ENCODE results near the gene ARPP21.

Gene ARPP21

DNA sequence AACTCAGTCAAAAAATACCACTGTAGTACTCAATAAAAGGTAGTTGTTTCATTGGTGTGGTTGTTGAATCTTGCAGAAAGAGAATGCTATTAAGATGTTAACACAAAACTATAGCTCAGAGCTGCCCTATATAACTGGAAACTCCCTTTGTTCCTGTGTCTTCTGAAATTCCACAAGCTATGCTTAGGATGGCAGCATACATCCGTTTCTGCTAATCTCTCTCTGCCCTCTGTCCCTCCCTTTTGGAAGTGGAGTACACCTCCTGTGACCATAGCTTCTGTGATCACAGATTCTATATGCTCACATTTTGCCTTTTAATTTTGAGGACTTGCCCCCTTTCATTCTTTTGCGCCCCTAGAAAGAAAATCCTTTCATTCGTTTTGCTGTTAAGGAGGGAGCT, 33.7 kb downstream of the ARPP21 start:
- Histone ChIP-seq H3K27me3 (no peaks in the 10 kb centered on the region), H3K9ac (no peak overlapping the region), H3K4me1 (peaks cover 0 to 58% (median 39%) of the 10 kb centered on the region in 10 experiments; a peak in 16 of 20 replicates), H3K4me3 (no peak overlapping the region), H3K4me2 (no peak overlapping the region), H3K9me3 (replicated peaks in 1 of 11) (peaks cover 0 to 5% (median 0%) of the 10 kb centered on the region in 11 experiments; a peak in 1 of 22 replicates), H3K36me3 (peaks cover 0 to 30% (median 0%) of the 10 kb centered on the region in 11 experiments; a peak in 4 of 22 replicates), H3K27ac (no peak overlapping the region), H4K20me1 (peaks cover 0 to 6% (median 0%) of the 10 kb centered on the region in 11 experiments; a peak in 1 of 22 replicates)
- TF ChIP-seq Cebpa-rat (IDR thresholded peaks at IDR 0.05): no peak

DNA sequence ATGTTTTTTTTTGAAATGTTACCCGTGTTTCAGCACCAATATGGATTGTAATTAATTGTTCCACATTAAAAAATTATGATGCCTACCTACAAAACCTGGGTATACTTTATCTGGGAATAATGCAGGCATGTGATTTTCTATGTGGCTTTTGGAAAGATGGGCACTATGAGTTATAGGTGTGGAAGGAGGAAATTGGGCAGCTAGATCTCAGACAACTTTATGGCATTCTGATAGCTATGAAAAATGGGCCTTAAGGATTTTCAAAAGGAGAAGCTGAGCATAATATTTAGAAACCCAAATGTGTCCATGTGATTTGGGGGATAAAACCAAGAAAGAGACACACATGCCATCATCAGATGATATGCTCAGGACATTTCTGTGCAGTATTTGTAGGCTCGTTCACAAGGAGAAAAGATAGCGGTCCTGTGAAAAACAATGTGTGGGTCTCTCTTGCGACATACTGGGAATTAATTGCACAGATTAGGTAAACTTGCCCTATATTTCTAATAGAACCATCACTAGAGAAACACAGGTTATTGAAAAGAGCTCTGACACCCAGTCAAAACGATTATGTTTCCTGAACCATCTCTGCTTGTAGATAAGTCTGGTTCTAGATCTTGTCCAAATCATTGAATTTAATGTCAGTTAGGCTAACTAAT, 35.3 kb downstream of the ARPP21 start:
- H3K9me3 ChIP-seq (replicated peaks in 1 of 11): no peaks in the 10 kb centered on the region
- TF ChIP-seq Cebpa-rat (IDR thresholded peaks at IDR 0.05): peak in 2 of 11 experiments; percentile 42 to 70; a peak in 4 of 22 replicates
- H3K4me2 ChIP-seq: peak overlapping the region in 2 of 11 experiments; percentile 24 to 26; a peak in 4 of 22 replicates
- peaks cover 0 to 30% (median 0%) of the 10 kb centered on the region in 11 experiments; a peak in 3 of 22 replicates for H3K36me3 ChIP-seq
- no peak overlapping the region for H3K4me3 ChIP-seq
- peaks cover 0 to 52% (median 32%) of the 10 kb centered on the region in 10 experiments; a peak in 16 of 20 replicates for H3K4me1 ChIP-seq
- no peak overlapping the region for H3K27ac ChIP-seq
- H3K27me3 ChIP-seq: no peaks in the 10 kb centered on the region
- H3K9ac ChIP-seq: no peak overlapping the region
- peaks cover 0 to 10% (median 0%) of the 10 kb centered on the region in 11 experiments; a peak in 1 of 22 replicates for H4K20me1 ChIP-seq

DNA sequence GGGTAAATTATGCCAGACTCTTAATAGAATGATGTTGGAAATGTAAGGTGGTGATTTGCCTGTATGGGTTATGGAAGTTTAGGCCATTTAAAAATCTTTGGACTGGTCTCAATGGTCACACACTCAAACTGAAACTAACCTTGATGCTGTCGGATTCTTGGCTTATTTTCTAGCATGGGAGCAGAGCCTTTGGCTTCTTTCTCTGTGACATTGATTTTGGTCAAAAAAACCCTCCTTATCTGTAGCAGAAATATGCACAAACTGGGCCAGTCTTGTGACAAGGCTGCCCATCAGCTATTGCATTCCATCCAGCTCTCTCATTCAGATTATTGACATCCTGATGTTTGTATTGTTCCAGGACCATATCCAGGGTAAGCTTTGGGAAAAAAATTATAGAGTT, 35.9 kb downstream of the ARPP21 start:
- peaks cover 0 to 30% (median 0%) of the 10 kb centered on the region in 11 experiments; a peak in 3 of 22 replicates for H3K36me3 ChIP-seq
- TF ChIP-seq Cebpa-rat (IDR thresholded peaks at IDR 0.05): no peak
- H3K9me3 ChIP-seq (replicated peaks in 1 of 11): no peaks in the 10 kb centered on the region
- H3K9ac ChIP-seq: no peak overlapping the region
- no peaks in the 10 kb centered on the region for H3K27me3 ChIP-seq
- peaks cover 6 to 51% (median 34%) of the 10 kb centered on the region in 10 experiments for H3K4me1 ChIP-seq
- H3K27ac ChIP-seq: no peak overlapping the region
- peaks cover 0 to 10% (median 0%) of the 10 kb centered on the region in 11 experiments; a peak in 1 of 22 replicates for H4K20me1 ChIP-seq
- H3K4me2 ChIP-seq: peak overlapping the region in 2 of 11 experiments; percentile 24 to 26; a peak in 5 of 22 replicates
- H3K4me3 ChIP-seq: no peak overlapping the region

DNA sequence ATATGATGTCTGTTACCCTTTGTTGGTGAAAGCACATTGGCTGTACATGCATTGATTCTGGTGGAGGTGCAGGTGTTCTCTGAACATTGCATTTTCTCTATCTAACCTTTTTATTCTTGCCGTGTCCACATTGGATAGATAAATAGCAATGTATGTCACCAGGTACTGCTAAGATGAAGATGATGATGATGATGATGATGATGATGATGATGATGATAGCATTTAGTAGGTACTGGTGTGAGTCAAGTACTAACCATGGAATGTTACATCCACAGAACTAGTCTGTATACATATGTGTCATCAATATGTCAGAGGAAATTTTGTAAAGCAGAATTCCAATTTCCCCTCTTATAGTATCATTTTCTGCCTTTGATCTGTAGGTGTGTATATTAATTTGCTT, 36.3 kb downstream of the ARPP21 start:
- Histone ChIP-seq H3K36me3 (peaks cover 0 to 29% (median 0%) of the 10 kb centered on the region in 11 experiments; a peak in 3 of 22 replicates), H3K9me3 (replicated peaks in 1 of 11) (no peaks in the 10 kb centered on the region), H3K4me3 (no peak overlapping the region), H3K4me1 (peaks cover 10 to 51% (median 35%) of the 10 kb centered on the region in 10 experiments), H3K27me3 (no peaks in the 10 kb centered on the region), H4K20me1 (peaks cover 0 to 10% (median 0%) of the 10 kb centered on the region in 11 experiments; a peak in 1 of 22 replicates), H3K27ac (no peak overlapping the region), H3K9ac (no peak overlapping the region), H3K4me2 (peak overlapping the region in 1 of 11 experiments; percentile 26; a peak in 3 of 22 replicates)
- no peak for TF ChIP-seq Cebpa-rat (IDR thresholded peaks at IDR 0.05)

GRCh38 chr3:35677797-35678196, 38.5 kb downstream of the ARPP21 start:
- H3K4me2 ChIP-seq: no peak overlapping the region
- no peak overlapping the region for H3K9ac ChIP-seq

DNA sequence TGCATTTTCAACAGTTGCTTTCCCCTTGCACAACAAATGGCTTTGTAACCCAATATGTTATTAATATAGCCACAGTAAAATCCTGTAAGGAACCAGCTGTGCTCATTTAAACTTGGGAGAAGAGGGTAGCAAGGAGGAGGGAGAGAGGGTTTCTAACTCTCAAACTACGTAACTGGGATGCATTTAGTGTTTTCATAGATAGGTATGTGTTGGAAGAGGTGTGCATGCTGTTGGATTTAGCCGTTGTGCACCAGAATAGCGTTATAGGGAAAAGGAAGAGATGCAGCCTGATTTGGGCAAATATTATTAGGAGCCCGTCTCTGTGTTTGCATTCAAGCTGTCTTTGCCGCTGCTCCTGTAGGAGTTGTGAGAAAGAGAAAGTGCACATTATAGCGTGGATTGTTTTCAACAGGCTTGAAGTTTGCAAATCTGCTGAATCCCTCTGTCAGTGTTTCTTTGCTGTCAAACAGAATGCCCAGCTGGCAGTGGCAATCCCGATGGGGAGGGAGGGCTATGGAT, 39.4 kb downstream of the ARPP21 start:
- H3K36me3 ChIP-seq: peaks cover 0 to 46% (median 0%) of the 10 kb centered on the region in 11 experiments; a peak in 8 of 22 replicates
- peaks cover 28 to 58% (median 38%) of the 10 kb centered on the region in 10 experiments for H3K4me1 ChIP-seq
- TF ChIP-seq Cebpa-rat (IDR thresholded peaks at IDR 0.05): no peak
- no peak overlapping the region for H3K9ac ChIP-seq
- H3K27ac ChIP-seq: no peak overlapping the region; a peak in 1 of 22 replicates
- no peaks in the 10 kb centered on the region for H3K27me3 ChIP-seq
- peaks cover 0 to 10% (median 0%) of the 10 kb centered on the region in 11 experiments; a peak in 1 of 22 replicates for H4K20me1 ChIP-seq
- H3K4me3 ChIP-seq: no peak overlapping the region
- H3K9me3 ChIP-seq (replicated peaks in 1 of 11): no peaks in the 10 kb centered on the region
- peak overlapping the region in 1 of 11 experiments; percentile 6; a peak in 2 of 22 replicates for H3K4me2 ChIP-seq

More at GRCh38 chr3:35677797-35678196, 38.5 kb downstream of the ARPP21 start:
- Histone ChIP-seq H3K9me3 (replicated peaks in 1 of 11) (no peaks in the 10 kb centered on the region), H3K4me1 (peaks cover 25 to 49% (median 31%) of the 10 kb centered on the region in 10 experiments), H3K4me3 (no peak overlapping the region), H3K36me3 (peaks cover 0 to 40% (median 0%) of the 10 kb centered on the region in 11 experiments; a peak in 8 of 22 replicates), H3K27me3 (no peaks in the 10 kb centered on the region), H4K20me1 (peaks cover 0 to 10% (median 0%) of the 10 kb centered on the region in 11 experiments; a peak in 1 of 22 replicates), H3K27ac (no peak overlapping the region)
- TF ChIP-seq Cebpa-rat (IDR thresholded peaks at IDR 0.05): no peak

DNA sequence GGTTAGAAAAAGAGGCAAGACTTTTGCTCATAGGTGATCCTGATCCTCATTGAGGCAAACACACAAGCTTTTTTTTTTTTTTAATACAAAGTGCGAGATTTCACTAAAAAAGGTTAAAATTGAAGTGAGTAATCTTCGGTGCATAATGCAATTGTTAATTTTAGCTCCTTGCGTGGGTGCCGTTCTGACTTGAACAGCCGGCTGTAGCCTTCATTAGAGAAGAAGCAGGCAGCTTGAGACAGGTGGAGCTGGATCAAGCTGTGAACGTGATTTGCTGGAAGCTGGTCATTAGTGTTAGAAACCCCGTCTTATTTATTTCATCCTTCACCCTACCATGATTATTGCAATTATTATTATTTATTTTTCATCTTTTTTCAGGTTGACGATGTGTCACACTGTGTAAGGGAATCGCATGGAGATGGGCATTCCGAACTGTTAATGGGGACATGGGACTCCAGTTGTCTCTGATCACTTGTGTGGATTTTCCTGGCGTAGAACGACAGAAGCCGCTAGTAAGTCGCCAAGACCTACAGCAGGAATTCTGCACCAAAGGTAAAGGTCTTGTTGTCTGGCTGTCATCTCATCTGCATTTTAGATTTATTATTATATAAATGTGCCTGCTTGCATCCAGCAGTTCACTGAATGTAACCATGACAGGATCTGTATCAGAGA, 40.2 kb downstream of the ARPP21 start:
- H3K27me3 ChIP-seq: no peaks in the 10 kb centered on the region
- no peak overlapping the region for H3K4me3 ChIP-seq
- no peaks in the 10 kb centered on the region for H3K9me3 ChIP-seq (replicated peaks in 1 of 11)
- H3K27ac ChIP-seq: no peak overlapping the region
- H3K4me2 ChIP-seq: peak overlapping the region in 8 of 11 experiments; percentile 9 to 80 (median 51); a peak in 13 of 22 replicates
- H4K20me1 ChIP-seq: peaks cover 0 to 10% (median 0%) of the 10 kb centered on the region in 11 experiments; a peak in 1 of 22 replicates
- no peak overlapping the region for H3K9ac ChIP-seq
- TF ChIP-seq Cebpa-rat (IDR thresholded peaks at IDR 0.05): no peak
- H3K4me1 ChIP-seq: peaks cover 26 to 62% (median 40%) of the 10 kb centered on the region in 10 experiments
- peaks cover 0 to 53% (median 0%) of the 10 kb centered on the region in 11 experiments; a peak in 9 of 22 replicates for H3K36me3 ChIP-seq

GRCh38 chr3:35680866-35681650, 41.7 kb downstream of the ARPP21 start:
- Histone ChIP-seq H3K9ac (no peak overlapping the region), H3K27me3 (no peaks in the 10 kb centered on the region), H3K4me1 (peaks cover 17 to 56% (median 34%) of the 10 kb centered on the region in 10 experiments), H3K9me3 (replicated peaks in 1 of 11) (no peaks in the 10 kb centered on the region), H3K4me2 (peak overlapping the region; percentile 12 to 80 (median 43); a peak in 17 of 22 replicates), H3K27ac (peak overlapping the region in 2 of 11 experiments; percentile 18 to 30; a peak in 3 of 22 replicates), H3K4me3 (no peak overlapping the region), H4K20me1 (peaks cover 0 to 4% (median 0%) of the 10 kb centered on the region in 11 experiments; a peak in 1 of 22 replicates), H3K36me3 (peaks cover 0 to 60% (median 0%) of the 10 kb centered on the region in 11 experiments; a peak in 10 of 22 replicates)
- TF ChIP-seq Cebpa-rat (IDR thresholded peaks at IDR 0.05): no peak

Data from BLaER1 treated with 17β-estradiol and CSF1 and Interleukin-3, amounts not matched to agents 10 nM and 100 nM (cell line).